Ishikawa (cell line): Measurements from ENCODE around the gene RMDN2.

Source experiments
- CEBPB ChIP-seq: IDR thresholded peaks from 2 replicates; pipeline ENCODE4 v1.6.1; 2012
- EP300 ChIP-seq: IDR thresholded peaks from 2 replicates; pipeline ENCODE4 v1.6.1; 2012; ENCODE audit warnings: borderline replicate concordance
- FOXM1 ChIP-seq: IDR thresholded peaks from 2 replicates; pipeline ENCODE4 v1.6.1; 2012; ENCODE audit warnings: low read depth, borderline replicate concordance
- USF1 ChIP-seq: IDR thresholded peaks from 2 replicates; pipeline ENCODE4 v1.6.1; 2012

DNA sequence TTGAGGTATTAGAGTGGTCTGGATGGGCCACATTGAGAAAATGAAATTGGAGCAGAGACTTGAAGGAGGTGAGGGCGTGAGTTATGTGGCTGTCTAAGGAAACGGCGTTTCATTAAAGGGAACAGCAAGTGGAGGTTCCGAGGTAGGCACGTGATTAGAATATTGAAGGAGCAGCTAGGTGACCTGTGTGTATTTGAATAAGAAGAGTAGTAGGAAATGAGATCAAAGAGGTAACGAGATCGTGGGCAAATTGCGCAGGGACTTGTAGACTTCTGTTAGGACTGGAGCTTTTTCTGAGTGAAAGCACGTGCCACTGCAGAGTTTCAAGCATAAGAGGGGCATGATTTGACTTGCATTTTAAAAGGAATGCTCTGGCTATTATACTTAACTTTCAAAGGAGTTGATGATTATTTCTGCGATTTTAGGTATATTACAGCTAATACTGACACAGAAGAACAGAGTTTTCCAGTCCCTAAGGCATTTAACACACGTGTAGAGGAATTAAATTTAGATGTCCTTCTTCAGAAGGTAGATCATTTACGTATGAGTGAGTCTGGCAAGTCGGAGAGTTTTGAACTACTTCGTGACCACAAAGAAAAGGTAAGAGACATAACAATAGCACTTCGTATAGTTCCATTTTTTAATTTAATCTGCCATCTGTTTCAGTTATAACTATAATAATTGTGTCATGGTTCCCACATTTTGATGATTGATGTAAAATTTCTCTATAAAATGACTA is 48.7 kb downstream of the RMDN2 start:
- TF ChIP-seq USF1 (no peak), FOXM1 (no peak), CEBPB (no peak), EP300 (no peak)
